ENCODE data around the gene ACACA. TPM values are rescaled to one million over a fixed set of nuclear protein-coding genes. Genes with fewer than 3 reads are reported as not detected.
A peak's percentile ranks its signal among the peaks of the same experiment; 100 is the strongest.
"Not testable (repeated sequence)": the region's sequence is repeated elsewhere in the genome, so short reads cannot be mapped to it uniquely, and the experiment has no call there.

ACACA gene
- 10 to 100 TPM; 30.0 to 69.7 (median 49.9) TPM for total RNA-seq

- H3K36me3 ChIP-seq, result peaks cover 0 to 13% (median 0%) of the 10 kb centered on the region in 3 donors
- peak; percentile 44 to 46 for DNase-seq (ENCODE audit: low spot score in 2 of 2)
- H3K9me3 ChIP-seq, result no peaks in the 10 kb centered on the region
- H3K27ac ChIP-seq, result peak within 1 kb of the TSS; percentile 84 to 95 (median 87)
- no peaks in the 10 kb centered on the region for H3K27me3 ChIP-seq
- H3K4me1 ChIP-seq, result peaks cover 0 to 29% (median 9%) of the 10 kb centered on the region in 4 donors
- peak; percentile 21 to 34 for TF ChIP-seq POLR2A (IDR thresholded peaks at IDR 0.05)
- peak in 1 of 2 donors; percentile 75 for TF ChIP-seq EP300 (IDR thresholded peaks at IDR 0.05)
- TF ChIP-seq, protein P1, sequence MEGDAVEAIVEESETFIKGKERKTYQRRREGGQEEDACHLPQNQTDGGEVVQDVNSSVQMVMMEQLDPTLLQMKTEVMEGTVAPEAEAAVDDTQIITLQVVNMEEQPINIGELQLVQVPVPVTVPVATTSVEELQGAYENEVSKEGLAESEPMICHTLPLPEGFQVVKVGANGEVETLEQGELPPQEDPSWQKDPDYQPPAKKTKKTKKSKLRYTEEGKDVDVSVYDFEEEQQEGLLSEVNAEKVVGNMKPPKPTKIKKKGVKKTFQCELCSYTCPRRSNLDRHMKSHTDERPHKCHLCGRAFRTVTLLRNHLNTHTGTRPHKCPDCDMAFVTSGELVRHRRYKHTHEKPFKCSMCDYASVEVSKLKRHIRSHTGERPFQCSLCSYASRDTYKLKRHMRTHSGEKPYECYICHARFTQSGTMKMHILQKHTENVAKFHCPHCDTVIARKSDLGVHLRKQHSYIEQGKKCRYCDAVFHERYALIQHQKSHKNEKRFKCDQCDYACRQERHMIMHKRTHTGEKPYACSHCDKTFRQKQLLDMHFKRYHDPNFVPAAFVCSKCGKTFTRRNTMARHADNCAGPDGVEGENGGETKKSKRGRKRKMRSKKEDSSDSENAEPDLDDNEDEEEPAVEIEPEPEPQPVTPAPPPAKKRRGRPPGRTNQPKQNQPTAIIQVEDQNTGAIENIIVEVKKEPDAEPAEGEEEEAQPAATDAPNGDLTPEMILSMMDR (IDR thresholded peaks at IDR 0.05), result peak in 2 of 5 experiments; percentile 35 to 46
- peak within 1 kb of the TSS; percentile 65 to 87 (median 84) for H3K4me3 ChIP-seq
- WGBS, 2 donors, result 1% methylated on average over 14 to 50 of the region's 98 CpGs
Observed at GRCh38 chr17:37406635-37407461, at the start of gene ACACA, which contains the start of gene TADA2A. TSS of gene ACACA (minus strand) at chr17:37406836. CDS start at chr17:37406299, 537 bp downstream. TSS of gene TADA2A (plus strand) at chr17:37406886. CDS start at chr17:37411366, 4,480 bp downstream.

- no peak overlapping the region for H3K4me3 ChIP-seq
- DNase-seq (ENCODE audit: low spot score in 2 of 2), result no peak
- TF ChIP-seq POLR2A (IDR thresholded peaks at IDR 0.05), result no peak
- no peak for TF ChIP-seq EP300 (IDR thresholded peaks at IDR 0.05)
- TF ChIP-seq, protein P1 (IDR thresholded peaks at IDR 0.05), result no peak
- H3K27me3 ChIP-seq, result no peaks in the 10 kb centered on the region
- H3K27ac ChIP-seq, result peak overlapping the region in 3 of 4 donors; percentile 1 to 68 (median 60)
- 81 to 87% methylated on average over 6 of the region's 6 CpGs for WGBS, 2 donors
- H3K9me3 ChIP-seq, result no peaks in the 10 kb centered on the region
- H3K36me3 ChIP-seq, result peaks cover 0 to 46% (median 0%) of the 10 kb centered on the region in 3 donors
- peaks cover 0 to 8% (median 0%) of the 10 kb centered on the region in 4 donors for H3K4me1 ChIP-seq
Observed at GRCh38 chr17:37450112-37450511, 43.5 kb upstream of the ACACA start.

DNA sequence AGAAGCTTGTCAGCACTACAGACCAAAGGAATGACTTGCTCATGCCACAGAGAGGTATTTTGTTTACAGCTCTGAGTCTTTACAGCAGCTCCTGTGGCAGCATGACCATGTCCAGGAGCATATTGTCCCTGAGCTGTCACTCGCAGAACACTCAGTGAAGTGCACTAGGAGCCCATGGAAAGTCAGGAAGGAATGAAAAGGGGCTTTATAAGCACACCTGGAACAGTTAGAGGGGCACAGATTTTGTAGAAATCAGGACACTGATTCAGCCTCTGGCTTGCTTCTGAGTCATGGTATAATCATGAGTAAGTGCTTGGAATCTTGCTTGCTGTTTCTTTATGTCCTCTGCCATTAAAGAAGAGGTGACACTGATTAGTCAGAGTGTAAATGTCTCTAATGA is 41.0 kb upstream of the ACACA start:
- H3K27ac ChIP-seq, result no peak overlapping the region
- TF ChIP-seq EP300 (IDR thresholded peaks at IDR 0.05) (no peak), POLR2A (IDR thresholded peaks at IDR 0.05) (no peak)
- TF ChIP-seq, protein P1 (IDR thresholded peaks at IDR 0.05), result no peak
- H3K27me3 ChIP-seq, result no peaks in the 10 kb centered on the region
- 88 to 91% methylated on average over 1 of the region's 1 CpG for WGBS, 2 donors
- H3K4me1 ChIP-seq, result peaks cover 0 to 8% (median 0%) of the 10 kb centered on the region in 4 donors
- no peaks in the 10 kb centered on the region for H3K9me3 ChIP-seq
- no peak overlapping the region for H3K4me3 ChIP-seq
- peaks cover 0 to 67% (median 0%) of the 10 kb centered on the region in 3 donors for H3K36me3 ChIP-seq
- DNase-seq (ENCODE audit: low spot score in 2 of 2), result no peak

- Histone ChIP-seq H3K36me3 (peaks cover 0 to 77% (median 0%) of the 10 kb centered on the region in 3 donors), H3K4me3 (no peak overlapping the region), H3K9me3 (no peaks in the 10 kb centered on the region), H3K27me3 (no peaks in the 10 kb centered on the region), H3K4me1 (peaks cover 0 to 8% (median 0%) of the 10 kb centered on the region in 4 donors), H3K27ac (no peak overlapping the region)
- 85 to 90% methylated on average over 4 of the region's 4 CpGs for WGBS, 2 donors
- TF ChIP-seq, protein P1 (IDR thresholded peaks at IDR 0.05), result no peak
- TF ChIP-seq EP300 (IDR thresholded peaks at IDR 0.05) (no peak), POLR2A (IDR thresholded peaks at IDR 0.05) (no peak)
- no peak for DNase-seq (ENCODE audit: low spot score in 2 of 2)
Observed at GRCh38 chr17:37446027-37446426, 39.4 kb upstream of the ACACA start.

DNA sequence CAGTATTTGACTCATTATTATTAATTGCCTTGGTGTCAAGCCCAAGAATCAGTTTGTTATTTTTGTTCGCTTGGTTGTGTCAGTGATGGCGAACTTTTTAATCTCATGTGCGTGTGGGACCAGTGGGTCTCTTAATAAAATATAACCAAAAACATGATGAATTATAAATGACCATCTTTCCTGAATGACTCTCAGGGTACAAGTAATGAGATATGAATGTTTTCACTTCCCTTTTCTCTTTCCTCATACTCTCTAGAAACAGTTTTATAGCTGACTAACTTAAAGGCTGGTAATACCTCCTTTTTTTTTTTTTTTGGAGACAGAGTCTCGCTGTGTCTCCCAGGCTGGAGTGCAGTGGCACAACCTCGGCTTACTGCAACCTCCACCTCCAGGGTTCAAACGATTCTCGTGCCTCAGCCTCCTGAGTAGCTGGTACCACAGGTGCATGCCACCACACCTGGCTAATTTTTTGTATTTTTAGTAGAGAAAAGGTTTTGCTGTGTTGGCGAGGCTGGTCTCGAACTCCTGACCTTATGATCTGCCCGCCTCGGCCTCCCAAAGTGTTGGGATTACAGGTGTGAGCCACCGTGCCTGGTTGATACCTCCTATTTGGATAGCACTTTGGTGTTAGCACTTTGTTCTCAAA is 34.9 kb upstream of the ACACA start:
- peaks cover 0 to 90% (median 4%) of the 10 kb centered on the region in 3 donors for H3K36me3 ChIP-seq
- 90 to 92% methylated on average over 12 of the region's 12 CpGs for WGBS, 2 donors
- H3K9me3 ChIP-seq; H3K4me1 ChIP-seq; H3K27ac ChIP-seq; H3K27me3 ChIP-seq; DNase-seq (ENCODE audit: low spot score in 2 of 2); H3K4me3 ChIP-seq: not testable (repeated sequence)

All from tibial nerve (tissue), 4 donors.